HG02981 (cell line): ENCODE results near the gene GJC1.

Experiments
- ATAC-seq: cut with Tn5 transposase; IDR thresholded peaks from one replicate; pipeline ENCODE4 v1.9.1; 2021; ENCODE audit warnings: mild to moderate bottlenecking, moderate library complexity; ENCODE audit not compliant: unreplicated experiment

GJC1 gene

GRCh38 chr17:44779211-44780025, 50.7 kb downstream of the GJC1 start:
- ATAC-seq = no peak

GRCh38 chr17:44778656-44779210, 51.4 kb downstream of the GJC1 start:
- no peak for ATAC-seq

- no peak for ATAC-seq
Observed at GRCh38 chr17:44777394-44778348, 52.4 kb downstream of the GJC1 start.

GRCh38 chr17:44776628-44777393, 53.3 kb downstream of the GJC1 start:
- ATAC-seq = no peak

GRCh38 chr17:44775838-44776621, 54.1 kb downstream of the GJC1 start:
- no peak for ATAC-seq

- ATAC-seq = peak; percentile 83
Observed at GRCh38 chr17:44775136-44775837, 54.8 kb downstream of the GJC1 start.

GRCh38 chr17:44774271-44775135, 55.6 kb downstream of the GJC1 start:
- no peak for ATAC-seq

GRCh38 chr17:44773140-44773539, 56.9 kb downstream of the GJC1 start:
- no peak for ATAC-seq

GRCh38 chr17:44772308-44773045, 57.6 kb downstream of the GJC1 start:
- ATAC-seq = no peak

GRCh38 chr17:44770166-44770925, 59.7 kb downstream of the GJC1 start:
- no peak for ATAC-seq

GRCh38 chr17:44769647-44770084, 60.4 kb downstream of the GJC1 start:
- ATAC-seq = no peak

- ATAC-seq = no peak
Observed at GRCh38 chr17:44769230-44769629, 60.9 kb downstream of the GJC1 start.

GRCh38 chr17:44768505-44769142, 61.5 kb downstream of the GJC1 start:
- ATAC-seq = no peak

GRCh38 chr17:44767493-44767892, 62.6 kb downstream of the GJC1 start:
- ATAC-seq = no peak

GRCh38 chr17:44766409-44767038, 63.6 kb downstream of the GJC1 start:
- ATAC-seq = no peak

- no peak for ATAC-seq
Observed at GRCh38 chr17:44765965-44766364, 64.1 kb downstream of the GJC1 start.
